ENCODE measurements around the gene MRO.
"Not testable (repeated sequence)": the region's sequence is repeated elsewhere in the genome, so short reads cannot be mapped to it uniquely, and the experiment has no call there.

The MRO gene

DNA sequence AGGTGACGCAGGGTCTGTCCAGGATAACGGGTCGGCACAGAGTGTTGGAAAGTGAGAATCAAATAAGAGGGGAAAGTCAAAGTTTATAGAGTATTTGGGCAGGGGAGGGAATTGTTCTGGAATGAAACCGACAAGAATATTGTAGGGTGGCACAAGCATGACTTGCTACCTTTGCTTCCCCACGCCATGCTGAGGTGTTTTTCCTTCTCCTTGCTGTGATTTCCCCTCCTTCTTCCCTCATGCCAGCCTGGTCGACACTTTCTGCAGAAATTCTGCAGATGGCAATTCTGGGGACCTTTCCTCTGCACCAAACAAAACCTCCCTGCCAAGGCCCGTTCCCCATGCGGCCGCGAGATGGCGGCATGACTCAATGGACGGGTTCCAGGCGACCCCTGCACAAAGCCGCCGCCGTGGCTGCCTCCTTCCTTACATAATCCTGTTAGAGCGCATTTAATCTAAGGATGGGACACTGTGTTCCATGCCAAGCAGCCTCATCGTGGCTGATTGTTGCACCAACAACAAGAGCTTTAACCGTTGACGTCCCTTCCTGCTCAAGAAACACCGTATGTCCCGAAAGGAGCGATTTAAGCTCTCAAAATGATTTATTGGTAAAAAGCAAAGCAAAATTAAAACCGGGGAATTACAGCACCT, at the start of gene MRO:
Gene MRO, minus strand, starts transcription at position 289 of the 651 bp plus-strand sequence. CDS start 10,616 bp downstream, outside the sequence.
- DNase-seq (ENCODE audit: low spot score) = peak; percentile 84

- DNase-seq (ENCODE audit: low spot score) = no peak
Observed at GRCh38 chr18:50869150-50869549, 49.3 kb upstream of the MRO start.

DNA sequence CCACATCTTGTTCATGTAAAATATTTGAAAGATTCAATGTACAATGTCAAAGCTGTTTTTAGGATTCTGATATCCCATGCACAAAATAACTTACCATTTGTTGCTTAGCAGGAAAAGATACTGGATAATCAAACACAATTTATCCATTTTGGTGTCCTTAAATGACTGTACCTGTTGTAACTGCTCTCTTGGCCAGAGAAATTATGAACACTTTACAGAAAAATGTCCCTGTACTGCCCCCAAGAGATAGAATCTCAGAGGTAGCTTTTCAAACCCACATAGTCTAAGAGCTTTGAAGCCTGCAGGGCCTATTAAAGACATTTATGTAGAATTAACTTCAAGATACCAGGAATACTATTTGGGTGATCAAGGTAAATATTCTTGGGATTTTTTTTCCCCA, 46.9 kb upstream of the MRO start:
- peak; percentile 9 for DNase-seq (ENCODE audit: low spot score)

- no peak for DNase-seq (ENCODE audit: low spot score)
Observed at GRCh38 chr18:50863840-50864375, 44.1 kb upstream of the MRO start.

DNA sequence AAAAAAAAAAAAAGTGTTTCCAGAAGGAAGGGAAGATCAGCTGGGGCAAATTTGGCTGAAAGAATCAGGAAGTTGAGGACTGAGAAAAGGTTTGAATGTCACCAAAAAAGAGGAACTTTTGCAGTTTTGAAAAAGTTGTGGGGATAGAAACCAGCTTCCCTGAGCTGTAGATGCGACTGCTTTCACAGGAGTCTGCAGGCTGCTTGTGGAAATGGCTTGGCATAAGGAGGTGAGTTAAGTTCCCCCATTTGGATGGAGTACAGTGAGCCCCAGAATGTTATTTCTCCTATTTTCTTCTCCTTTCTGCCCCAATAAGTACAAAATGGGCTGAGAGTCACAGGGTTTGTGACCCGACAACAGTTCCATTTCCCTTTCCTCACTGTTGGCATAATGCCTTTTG, 42.6 kb upstream of the MRO start:
- DNase-seq (ENCODE audit: low spot score) = peak; percentile 14

DNA sequence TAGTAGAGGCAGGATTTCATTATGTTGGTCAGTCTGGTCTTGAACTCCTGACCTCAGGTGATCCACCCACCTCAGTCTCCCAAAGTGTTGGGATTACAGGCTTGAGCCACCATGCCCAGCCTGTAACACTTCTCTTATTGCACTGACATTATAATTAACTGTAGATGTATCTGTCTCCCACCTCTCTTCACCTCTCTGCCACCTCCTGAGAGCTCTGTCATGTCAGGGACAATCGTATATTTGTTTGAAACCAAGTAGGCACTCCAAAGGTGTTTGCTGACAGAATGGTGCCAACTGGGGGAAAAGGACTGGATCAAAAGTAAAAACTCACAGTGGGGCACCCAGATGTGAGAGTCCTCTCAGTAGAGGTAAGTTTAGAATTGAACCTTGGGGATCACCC, 41.8 kb upstream of the MRO start:
- DNase-seq (ENCODE audit: low spot score) = no peak

- no peak for DNase-seq (ENCODE audit: low spot score)
Observed at GRCh38 chr18:50859793-50860555, 40.2 kb upstream of the MRO start.

GRCh38 chr18:50857694-50858093, 37.9 kb upstream of the MRO start:
- DNase-seq (ENCODE audit: low spot score) = no peak

GRCh38 chr18:50857166-50857565, 37.4 kb upstream of the MRO start:
- not testable (repeated sequence) for DNase-seq (ENCODE audit: low spot score)

GRCh38 chr18:50855976-50856757, 36.4 kb upstream of the MRO start:
- DNase-seq (ENCODE audit: low spot score) = no peak

DNA sequence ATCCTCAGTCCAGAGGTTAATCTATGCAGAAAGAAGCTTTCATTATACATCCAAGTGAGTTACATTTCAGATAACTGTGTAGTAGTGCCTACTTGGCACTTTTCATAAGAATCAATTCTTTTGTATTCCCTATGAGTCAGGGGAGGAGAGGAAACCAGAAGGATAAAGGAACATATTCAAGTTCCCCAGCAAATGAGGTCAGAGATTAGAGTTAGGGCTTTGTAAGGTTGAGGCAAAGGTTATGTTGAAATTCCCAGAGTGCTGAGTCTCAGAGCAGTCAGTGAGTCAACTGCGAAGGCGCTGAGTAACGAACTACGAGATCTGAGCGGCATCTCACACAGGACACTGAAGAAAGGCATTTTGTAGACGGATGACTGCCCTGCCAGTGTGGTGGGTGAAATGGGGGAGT, 34.1 kb upstream of the MRO start:
- DNase-seq (ENCODE audit: low spot score) = no peak

- DNase-seq (ENCODE audit: low spot score) = no peak
Observed at GRCh38 chr18:50850307-50851065, 30.7 kb upstream of the MRO start.

- no peak for DNase-seq (ENCODE audit: low spot score)
Observed at GRCh38 chr18:50849419-50849821, 29.6 kb upstream of the MRO start.

GRCh38 chr18:50848991-50849390, 29.2 kb upstream of the MRO start:
- no peak for DNase-seq (ENCODE audit: low spot score)

DNA sequence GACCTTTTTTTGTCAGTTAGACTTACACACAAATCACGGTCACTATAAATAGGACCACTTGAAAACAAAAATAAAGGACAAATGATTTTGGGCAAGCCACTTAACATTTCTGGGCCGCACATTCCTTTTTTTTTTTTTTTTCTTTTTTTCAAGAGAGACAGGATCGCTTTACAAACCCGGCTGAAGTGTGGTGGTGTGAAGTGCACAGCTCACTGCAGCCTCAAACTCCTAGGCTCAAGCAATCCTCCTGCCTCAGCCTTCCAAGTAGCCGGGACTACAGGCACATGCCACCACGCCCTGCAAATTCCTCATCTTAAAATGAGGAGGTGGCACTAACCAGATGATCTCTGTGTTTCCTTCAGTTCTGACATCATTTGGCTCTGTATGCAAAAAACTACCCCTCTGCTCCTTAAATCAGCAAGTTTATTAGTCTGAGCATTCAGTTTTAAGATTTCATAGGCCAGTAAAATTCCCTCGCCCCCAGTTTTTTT, 28.3 kb upstream of the MRO start:
- DNase-seq (ENCODE audit: low spot score) = no peak

DNA sequence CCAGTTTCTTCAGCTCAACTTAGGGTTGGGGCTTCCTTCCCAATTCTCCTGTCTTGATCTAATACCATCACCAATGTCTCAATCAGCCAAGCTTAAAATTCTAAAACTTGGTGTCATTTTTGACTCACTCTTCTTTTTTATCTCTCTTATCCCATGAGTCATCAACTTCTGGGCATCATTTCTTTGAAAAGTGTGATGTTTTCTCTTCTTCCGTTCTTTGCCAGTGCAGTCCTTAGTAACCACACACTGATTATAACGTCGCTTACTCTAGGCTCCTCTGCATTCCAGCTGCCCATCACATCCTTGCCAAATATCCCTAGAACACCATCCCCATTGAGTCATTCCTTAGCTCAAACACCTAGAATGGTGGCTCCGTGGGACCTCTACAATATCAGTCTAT, 27.4 kb upstream of the MRO start:
- no peak for DNase-seq (ENCODE audit: low spot score)

DNA sequence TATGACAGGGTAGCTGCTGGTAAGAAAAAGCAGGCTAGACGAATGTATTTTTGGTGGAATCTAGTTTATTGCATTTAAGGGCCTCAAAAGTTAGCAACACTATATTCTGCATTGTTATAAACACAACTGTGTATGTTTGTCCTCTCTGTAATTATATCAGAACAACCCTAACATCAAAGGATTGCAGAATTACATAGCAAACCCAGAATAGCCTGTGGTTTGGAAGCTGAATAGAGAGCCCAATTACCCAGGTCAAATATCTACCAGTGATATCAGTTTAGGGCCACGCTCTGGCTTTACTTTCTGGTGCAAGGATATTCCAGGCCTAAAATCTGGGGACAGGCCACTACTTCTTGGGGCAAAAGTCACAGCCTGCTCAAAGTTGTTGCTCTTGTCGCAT, 25.1 kb upstream of the MRO start:
- no peak for DNase-seq (ENCODE audit: low spot score)

DNA sequence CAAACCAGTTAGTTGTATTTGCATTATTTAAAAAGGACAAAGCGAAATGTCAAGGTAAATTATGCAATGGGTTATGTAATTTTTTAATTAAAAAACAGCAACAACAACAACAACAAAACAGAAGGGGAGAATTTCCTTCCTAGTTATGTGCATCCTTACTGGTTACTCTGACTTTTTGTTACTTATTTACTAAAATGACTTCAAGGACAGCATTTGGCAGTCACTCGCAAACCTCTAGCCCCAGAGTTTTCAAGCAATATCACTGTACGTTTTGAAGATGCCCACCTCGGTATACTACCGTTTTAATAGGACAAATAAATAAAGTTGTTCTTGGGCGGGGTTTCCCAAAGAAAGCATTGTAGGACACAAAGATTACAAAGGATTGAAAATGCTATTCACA, 24.7 kb upstream of the MRO start:
- DNase-seq (ENCODE audit: low spot score) = no peak

DNA sequence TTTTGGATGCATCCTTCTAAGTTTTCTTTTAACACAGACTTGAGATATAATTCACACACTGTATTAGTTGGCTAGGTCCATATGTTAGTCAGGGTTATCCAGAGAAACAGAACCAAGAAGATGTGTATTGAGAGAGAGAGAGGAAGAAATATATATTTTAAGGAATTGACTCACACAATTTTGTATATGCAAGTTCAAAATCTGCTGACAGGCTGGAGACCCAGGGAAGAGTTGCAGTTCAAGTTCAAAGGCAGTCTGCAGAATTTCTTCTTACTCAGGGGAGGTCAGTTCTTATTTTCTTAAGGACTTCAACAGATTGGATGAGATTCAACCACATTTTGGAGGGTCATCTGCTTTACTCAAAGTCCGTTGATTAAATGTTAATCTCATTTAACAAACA, 23.0 kb upstream of the MRO start:
- DNase-seq (ENCODE audit: low spot score) = no peak

GRCh38 chr18:50839996-50840395, 20.2 kb upstream of the MRO start:
- no peak for DNase-seq (ENCODE audit: low spot score)

GRCh38 chr18:50839341-50839740, 19.5 kb upstream of the MRO start:
- DNase-seq (ENCODE audit: low spot score) = no peak

GRCh38 chr18:50836521-50836957, 16.7 kb upstream of the MRO start:
- peak; percentile 60 for DNase-seq (ENCODE audit: low spot score)

All from germinal center (tissue), 1 donor.